HPDE6-E6E7 (cell line): ENCODE measurements around the gene EPC2.
"Not testable (repeated sequence)": the region's sequence is repeated elsewhere in the genome, so short reads cannot be mapped to it uniquely, and the experiment has no call there.

Experiments
- DNase-seq: peaks from one replicate; pipeline ENCODE4 v3.0.0; 2011; ENCODE audit warnings: missing footprints; ENCODE audit errors: extremely low spot score

The EPC2 gene

DNA sequence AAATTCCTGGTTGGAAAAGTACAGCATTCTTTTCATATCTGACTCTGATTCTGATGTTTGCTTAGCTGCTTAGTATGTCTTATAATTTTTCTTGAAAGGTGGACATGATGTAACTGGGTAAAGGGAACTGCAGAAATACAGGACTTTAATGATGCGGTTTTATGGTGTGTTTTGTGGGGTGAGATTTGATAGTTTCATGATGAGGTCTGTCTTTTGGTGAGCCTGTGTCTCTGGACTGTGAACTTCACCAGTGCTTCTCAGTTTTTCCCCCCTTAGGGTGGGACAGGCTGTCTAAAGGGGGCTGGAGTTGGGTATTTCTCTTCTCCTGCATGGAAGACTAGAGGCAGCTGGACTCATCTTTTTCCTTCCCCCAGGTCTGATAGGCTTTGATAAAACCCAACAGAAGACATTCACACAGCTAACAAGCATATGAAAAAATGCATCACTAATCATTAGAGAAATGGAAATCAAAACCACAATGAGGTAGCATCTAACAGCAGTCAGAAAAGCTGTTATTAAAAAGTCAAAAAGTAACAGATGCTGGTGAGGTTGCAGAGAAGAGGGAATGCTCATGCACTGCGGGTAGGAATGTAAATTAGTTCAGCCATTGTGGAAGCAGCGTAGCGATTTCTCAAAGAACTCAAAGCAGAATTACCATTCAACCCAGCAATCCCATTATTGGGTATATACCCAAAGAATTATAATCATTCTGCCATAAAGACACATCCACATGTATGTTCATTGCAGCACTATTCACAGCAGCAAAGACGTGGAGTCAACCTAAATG is 77.6 kb downstream of the EPC2 start:
- no peak for DNase-seq

- DNase-seq = no peak
Observed at GRCh38 chr2:148725564-148725963, 81.0 kb downstream of the EPC2 start.

- DNase-seq = no peak
Observed at GRCh38 chr2:148726228-148726627, 81.7 kb downstream of the EPC2 start.

- no peak for DNase-seq
Observed at GRCh38 chr2:148730085-148730484, 85.5 kb downstream of the EPC2 start.

- no peak for DNase-seq
Observed at GRCh38 chr2:148737742-148738141, 93.2 kb downstream of the EPC2 start.

DNA sequence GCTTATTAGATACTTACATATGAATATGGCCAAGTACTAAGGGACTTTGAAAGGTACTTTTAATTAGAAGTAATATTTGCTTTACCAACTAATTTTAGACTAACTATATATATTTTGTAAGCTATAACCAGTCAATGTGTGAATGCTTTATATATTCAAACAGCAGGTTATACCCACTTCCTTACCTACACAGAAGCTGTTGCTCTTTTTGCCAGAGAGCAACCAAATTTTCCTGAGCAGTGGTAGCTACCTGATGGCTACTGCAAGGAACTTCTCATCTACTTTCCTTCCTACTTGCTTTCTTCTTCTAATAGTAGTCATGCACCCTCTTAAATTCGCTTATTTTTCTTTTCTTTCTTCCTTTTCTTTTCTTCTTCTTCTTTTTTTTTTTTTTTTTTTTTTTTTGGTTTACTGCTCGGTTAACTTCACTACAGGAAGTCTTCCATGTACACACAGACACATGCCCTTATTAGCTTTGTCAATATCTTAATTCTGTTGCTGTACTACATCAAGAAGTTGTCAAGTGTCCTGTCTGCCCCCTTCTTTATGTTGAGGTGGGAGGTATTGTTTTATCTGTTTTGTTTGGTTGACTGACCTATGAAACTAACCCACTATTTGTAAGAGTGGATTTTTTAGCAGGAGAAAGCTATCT is 95.0 kb downstream of the EPC2 start:
- no peak for DNase-seq

DNA sequence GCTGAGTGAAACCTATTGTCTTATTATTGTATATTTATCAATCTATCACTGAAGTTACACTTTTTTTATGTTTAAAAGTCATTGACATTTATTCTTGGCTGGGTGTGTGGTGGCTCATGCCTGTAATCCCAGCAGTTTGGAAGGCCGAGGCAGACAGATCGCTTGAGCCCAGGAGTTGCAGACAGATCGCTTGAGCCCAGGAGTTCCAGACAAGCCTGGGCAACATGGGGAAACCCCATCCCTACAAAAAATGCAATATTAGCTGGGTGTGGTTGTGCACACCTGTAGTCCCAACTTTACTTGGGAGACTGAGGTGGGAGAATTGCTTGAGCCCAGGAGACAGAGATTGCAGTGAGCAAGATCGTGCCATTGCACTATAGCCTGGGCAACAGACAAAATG is 97.8 kb downstream of the EPC2 start:
- DNase-seq = no peak

DNA sequence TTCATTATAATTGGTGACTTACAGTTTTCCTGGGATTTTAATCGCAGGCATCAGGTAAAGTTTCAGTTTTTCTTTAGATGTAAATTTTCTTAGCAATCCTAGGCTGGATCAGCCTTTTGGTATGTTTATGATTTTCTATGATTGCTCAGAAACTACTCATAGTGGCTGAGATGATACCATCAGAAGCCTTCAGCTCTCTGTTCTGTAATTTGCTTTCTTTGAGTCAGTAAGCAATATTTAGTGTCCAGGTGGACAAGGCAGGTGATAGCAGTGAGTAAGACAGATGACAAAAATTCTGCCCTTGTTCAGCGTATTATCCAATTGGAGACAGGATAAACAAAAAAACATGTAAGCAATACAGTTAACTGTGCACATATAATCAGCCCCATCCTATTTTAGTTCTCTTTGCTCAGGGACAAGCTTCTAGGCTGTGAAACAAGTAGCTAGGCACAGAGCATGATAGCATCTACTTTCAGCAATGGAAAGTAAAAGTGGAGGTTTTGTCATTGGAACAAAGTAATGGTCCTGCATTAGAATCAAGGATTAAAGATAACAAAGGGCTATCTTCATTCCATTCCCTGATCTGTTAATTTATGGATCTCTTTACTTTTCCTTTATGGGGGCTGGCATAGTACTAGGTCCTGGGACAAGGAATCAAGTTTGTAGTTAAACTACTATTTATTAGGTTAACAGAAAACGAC is 100.8 kb downstream of the EPC2 start:
- no peak for DNase-seq

DNA sequence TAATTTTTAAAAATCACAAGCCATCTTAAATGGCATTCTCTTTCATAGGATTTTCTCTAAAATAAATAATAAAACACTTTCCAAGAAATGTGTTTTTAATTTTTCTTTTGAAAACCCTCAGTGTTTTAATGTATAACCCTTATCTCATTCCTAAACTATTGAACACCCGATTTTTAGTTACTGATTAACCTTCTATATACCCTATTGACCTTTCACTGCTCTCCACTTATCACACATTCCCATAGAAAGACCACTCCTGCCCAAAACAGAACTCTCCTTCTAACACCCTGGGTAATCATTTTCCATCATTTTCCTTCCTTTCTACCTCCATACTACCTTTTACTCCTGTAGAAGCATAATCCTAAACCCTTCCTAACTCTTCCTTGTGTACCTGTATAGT is 102.4 kb downstream of the EPC2 start:
- no peak for DNase-seq

GRCh38 chr2:148751907-148752306 is 107.4 kb downstream of the EPC2 start:
- DNase-seq = no peak

DNA sequence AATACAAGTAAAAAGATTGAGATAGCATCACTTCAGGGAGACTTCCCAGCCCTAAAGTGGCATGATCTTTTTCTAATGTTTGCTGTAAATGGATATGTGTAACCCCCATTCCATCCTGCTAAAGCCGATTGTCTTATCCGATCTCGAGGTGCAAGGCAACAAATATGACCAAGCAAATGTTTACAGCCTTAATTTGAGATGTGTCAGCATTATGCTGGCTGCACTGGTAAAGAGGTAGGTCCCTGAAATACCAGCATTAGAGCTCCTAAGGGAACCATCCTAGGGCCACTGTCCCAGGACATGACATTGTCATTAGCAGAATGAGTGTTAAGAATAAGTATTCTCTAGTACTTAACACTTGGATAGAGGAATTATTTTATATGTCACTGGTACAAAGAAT is 108.4 kb downstream of the EPC2 start:
- no peak for DNase-seq

- no peak for DNase-seq
Observed at GRCh38 chr2:148754864-148755263, 110.3 kb downstream of the EPC2 start.

DNA sequence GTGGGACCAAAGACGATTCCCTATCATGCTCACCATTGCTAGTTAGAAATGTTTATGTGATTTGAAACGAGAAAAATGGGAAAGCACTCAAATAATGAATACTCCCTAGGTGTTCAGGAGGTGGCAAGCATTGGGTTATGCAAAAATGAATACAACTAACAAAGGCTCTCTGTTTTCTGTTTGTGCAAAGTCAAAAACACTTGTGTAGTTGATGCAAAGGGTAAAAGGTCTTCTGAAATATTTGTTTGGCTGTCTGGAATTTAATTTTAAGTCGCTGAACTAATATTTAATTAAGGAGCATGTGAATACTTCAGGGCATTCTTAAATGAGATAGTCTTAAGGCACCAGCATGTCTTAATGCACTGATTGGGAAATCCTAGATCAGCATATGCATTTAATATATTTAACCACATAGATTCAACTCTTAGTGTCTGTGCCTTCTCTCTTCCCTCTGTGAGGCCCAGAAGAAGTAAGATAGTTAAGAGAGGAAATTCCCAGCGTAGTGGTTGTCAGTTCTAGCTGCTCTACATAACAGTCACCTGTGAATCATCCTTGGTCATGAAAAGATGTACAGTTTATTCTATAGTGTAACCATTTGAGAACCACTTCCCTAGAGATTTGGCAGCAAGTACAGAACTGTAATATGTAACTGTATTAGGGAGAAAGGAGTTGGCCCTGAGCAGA is 111.9 kb downstream of the EPC2 start:
- peak; percentile 35 for DNase-seq

- no peak for DNase-seq
Observed at GRCh38 chr2:148764815-148765214, 120.3 kb downstream of the EPC2 start.

DNA sequence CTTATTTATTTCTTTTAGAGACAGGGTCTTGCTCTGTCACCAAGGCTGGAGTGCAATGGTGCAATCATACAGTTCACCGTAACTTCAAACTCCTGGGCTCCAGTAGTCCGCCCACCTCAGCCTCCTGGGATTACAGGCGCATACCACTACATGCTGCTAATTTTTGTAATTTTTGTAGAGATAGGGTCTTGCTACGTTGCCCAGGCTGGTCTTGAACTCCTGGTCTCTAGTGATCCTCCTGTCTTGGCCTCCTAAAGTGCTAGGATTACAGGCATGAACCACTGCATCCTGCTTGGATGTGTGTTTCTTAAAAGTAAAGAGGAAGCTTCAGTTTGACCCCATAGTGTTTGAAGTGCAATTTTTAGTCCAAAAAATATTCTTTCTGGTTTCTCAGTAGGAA is 125.5 kb downstream of the EPC2 start:
- no peak for DNase-seq

GRCh38 chr2:148781544-148781943 is 137.0 kb downstream of the EPC2 start:
- no peak for DNase-seq

GRCh38 chr2:148789059-148789458 is 144.5 kb downstream of the EPC2 start:
- DNase-seq = no peak

- DNase-seq = not testable (repeated sequence)
Observed at GRCh38 chr2:148790172-148790571, 145.6 kb downstream of the EPC2 start.

DNA sequence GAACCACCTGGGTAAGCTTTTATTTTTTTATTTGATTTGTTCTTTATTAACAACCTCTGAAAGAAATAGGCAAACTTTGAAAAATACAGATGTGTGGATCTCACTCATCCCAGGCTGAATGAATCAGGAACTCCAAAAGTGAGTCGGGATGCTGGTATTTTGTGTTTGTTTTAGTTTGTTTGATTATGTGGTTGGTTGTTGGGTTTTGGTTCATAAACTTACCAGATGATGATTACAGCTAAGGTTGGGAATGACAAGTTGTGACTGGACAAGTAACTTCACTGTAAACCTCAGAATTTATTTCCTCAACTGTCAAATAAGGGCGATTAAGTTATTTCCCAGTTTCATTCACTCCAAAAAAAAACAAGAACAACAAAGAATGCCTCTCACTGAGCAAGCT is 150.0 kb downstream of the EPC2 start:
- DNase-seq = no peak

DNA sequence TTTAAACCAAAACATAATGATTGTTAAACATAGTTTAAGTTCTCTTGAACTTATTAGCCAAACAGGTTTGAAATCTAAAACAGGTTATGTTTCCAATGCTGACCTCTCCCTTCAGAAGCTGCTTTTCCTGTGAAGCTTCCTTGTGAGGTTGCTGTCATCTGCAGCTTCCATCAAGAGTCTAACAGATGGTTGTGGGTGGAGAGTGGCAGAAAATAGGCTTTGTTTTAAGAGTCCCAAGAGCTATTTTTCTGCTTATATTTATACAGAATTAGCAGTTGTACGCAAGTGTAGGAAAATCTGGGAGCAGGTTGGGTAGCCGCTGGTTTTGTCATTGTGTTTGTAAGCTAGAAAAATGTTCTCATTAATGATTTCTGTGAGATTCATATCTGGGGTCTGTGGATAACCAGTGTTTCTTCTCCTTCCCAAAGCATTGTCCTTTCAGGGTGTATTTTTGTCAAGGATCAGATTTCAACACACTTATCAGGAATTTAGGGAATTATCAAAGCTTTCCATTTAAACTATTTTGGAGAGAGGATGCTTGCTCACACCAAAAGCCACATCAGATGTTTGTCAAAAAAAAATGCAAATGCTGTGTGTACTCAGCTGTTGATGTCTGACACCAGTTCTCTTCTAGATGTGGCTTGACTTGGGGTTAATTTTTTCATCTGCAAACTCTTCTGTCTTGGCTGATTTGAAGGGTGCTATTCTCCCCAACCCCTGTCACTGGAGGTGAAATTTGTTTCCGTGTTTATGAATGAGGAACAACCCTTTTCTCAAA is 152.4 kb downstream of the EPC2 start:
- no peak for DNase-seq

DNA sequence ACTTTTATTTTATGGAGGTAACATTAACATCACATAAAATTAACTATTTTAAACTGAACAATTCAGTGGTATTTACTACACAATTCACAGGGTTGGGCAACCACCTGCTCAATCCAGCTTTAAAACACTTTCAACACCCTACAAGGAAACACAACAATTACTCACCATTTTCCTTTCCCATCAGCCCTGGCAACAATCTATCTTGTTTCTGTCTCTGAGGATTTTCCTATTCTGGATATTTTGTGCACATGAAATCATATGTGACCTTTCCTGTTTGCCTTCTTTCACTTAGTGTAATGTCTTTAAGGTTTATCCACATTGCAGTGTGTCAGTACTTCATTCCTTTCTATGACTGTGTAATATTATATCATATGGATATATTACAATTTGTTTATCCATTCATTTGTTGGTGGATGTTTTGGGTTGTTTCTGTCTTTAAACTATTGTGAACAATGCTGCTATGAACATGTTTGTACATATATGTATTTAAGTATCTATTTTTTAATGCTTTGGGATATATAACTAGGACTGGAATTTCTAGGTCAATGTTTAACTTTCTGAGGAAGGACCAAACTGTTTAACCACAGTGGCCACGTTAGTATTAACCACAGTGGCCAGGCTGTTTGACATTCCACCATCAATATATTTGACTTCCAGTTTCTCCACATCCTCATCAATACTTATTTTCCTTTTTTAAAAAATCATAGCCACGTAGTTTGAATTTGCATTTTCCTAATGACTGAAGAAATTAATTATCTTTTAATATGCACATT is 158.1 kb downstream of the EPC2 start:
- DNase-seq = no peak
